GM21723 (cell line): ENCODE data around the gene ZFP92.
"Not testable (repeated sequence)": the region's sequence is repeated elsewhere in the genome, so short reads cannot be mapped to it uniquely, and the experiment has no call there.

Source experiments
- ATAC-seq: cut with Tn5 transposase; IDR thresholded peaks from one replicate; pipeline ENCODE4 v1.9.1; 2021; ENCODE audit warnings: mild to moderate bottlenecking, moderate library complexity; ENCODE audit not compliant: unreplicated experiment

ZFP92 gene

GRCh38 chrX:153411255-153411987, at the start of gene ZFP92:
ZFP92 (plus strand) TSS chrX:153411472; CDS start chrX:153418323, 6,851 bp downstream.
- peak; percentile 66 for ATAC-seq

GRCh38 chrX:153361781-153362397, 49.4 kb upstream of the ZFP92 start:
- no peak for ATAC-seq

- ATAC-seq = peak; percentile 57
Observed at GRCh38 chrX:153365670-153366069, 45.6 kb upstream of the ZFP92 start.

GRCh38 chrX:153366119-153366518, 45.2 kb upstream of the ZFP92 start:
- peak; percentile 13 for ATAC-seq

- no peak for ATAC-seq
Observed at GRCh38 chrX:153366878-153367538, 44.3 kb upstream of the ZFP92 start.

GRCh38 chrX:153370293-153371055, 40.8 kb upstream of the ZFP92 start:
- no peak for ATAC-seq

- ATAC-seq = no peak
Observed at GRCh38 chrX:153371256-153371655, 40.0 kb upstream of the ZFP92 start.

- no peak for ATAC-seq
Observed at GRCh38 chrX:153372949-153373348, 38.3 kb upstream of the ZFP92 start.

GRCh38 chrX:153374426-153374825, 36.8 kb upstream of the ZFP92 start:
- ATAC-seq = no peak

- ATAC-seq = no peak
Observed at GRCh38 chrX:153375571-153375970, 35.7 kb upstream of the ZFP92 start.

GRCh38 chrX:153377727-153378126, 33.5 kb upstream of the ZFP92 start:
- ATAC-seq = no peak

- no peak for ATAC-seq
Observed at GRCh38 chrX:153378607-153379006, 32.7 kb upstream of the ZFP92 start.

- no peak for ATAC-seq
Observed at GRCh38 chrX:153379508-153379907, 31.8 kb upstream of the ZFP92 start.

- ATAC-seq = no peak
Observed at GRCh38 chrX:153379971-153380581, 31.2 kb upstream of the ZFP92 start.

- ATAC-seq = no peak
Observed at GRCh38 chrX:153380691-153381090, 30.6 kb upstream of the ZFP92 start.

GRCh38 chrX:153381684-153382532, 29.4 kb upstream of the ZFP92 start:
- no peak for ATAC-seq

GRCh38 chrX:153382563-153383482, 28.4 kb upstream of the ZFP92 start:
- ATAC-seq = no peak

- ATAC-seq = no peak
Observed at GRCh38 chrX:153384390-153384789, 26.9 kb upstream of the ZFP92 start.

- ATAC-seq = not testable (repeated sequence)
Observed at GRCh38 chrX:153384973-153385372, 26.3 kb upstream of the ZFP92 start.
